ENCODE data around the gene LASP1. TPM values are rescaled to one million over a fixed set of nuclear protein-coding genes. Genes with fewer than 3 reads are reported as not detected.

LASP1 gene
- total and polyA plus RNA-seq, 7 donors: 8.6 to 20.1 (median 14.6) TPM

DNA sequence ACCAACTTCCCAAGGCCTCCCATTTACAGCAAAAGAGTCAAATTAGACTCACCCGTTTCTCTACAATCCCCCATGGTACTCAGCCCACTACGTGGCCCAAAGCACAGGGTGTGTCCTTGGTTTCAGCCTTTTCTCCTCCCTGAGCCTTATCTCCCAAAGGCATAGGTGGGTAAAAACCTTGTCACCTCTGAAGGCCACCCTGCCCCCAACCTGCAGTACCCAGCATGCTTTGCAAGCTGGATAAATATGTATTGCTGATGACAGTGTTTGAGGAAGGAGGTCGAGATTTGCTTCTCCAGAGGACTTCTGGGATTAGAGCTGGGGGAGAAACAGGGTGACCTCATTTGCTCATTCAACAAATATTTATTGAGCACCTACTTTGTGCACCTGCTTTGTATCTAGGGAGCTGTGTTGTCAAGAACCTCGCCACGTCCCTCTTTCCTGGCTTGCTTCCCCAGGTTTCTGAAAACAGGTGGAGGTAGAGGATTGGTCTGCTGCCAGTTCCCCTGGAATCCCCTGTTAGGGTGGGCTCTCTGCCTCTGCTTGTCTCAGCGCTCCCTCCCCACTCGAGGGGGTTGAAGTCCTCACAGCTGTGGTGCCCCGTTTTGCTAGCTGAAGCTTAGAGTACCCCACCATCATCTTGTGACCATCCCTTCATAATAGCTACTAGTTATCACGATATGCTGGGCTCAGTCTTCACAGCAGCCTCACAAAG lies 3.0 kb downstream of the LASP1 start:
- Histone ChIP-seq H3K27ac (peak overlapping the region; percentile 85), H3K4me1 (peaks cover 35% of the 10 kb centered on the region), H3K27me3 (ENCODE audit: insufficient read depth in 3 of 3, low read length in 2 of 3) (no peaks in the 10 kb centered on the region), H3K9me3 (no peaks in the 10 kb centered on the region), H3K36me3 (ENCODE audit: insufficient read depth in 1 of 2, low read depth in 1 of 2) (peaks cover 0 to 2% of the 10 kb centered on the region in 2 donors), H3K4me3 (peak overlapping the region; percentile 93)
- no peak for TF ChIP-seq CTCF (IDR thresholded peaks at IDR 0.05)
- DNase-seq (no peak), ATAC-seq (no peak)
- intact Hi-C loops (cut with DNase I): loop anchor here in 1 of 2 donors (5.0 kb wide), 1 partner anchor 34 kb away; no protein-coding TSS in a partner anchor
- WGBS, 3 donors: 47 to 53% (median 48%) methylated on average over 9 of the region's 9 CpGs

DNA sequence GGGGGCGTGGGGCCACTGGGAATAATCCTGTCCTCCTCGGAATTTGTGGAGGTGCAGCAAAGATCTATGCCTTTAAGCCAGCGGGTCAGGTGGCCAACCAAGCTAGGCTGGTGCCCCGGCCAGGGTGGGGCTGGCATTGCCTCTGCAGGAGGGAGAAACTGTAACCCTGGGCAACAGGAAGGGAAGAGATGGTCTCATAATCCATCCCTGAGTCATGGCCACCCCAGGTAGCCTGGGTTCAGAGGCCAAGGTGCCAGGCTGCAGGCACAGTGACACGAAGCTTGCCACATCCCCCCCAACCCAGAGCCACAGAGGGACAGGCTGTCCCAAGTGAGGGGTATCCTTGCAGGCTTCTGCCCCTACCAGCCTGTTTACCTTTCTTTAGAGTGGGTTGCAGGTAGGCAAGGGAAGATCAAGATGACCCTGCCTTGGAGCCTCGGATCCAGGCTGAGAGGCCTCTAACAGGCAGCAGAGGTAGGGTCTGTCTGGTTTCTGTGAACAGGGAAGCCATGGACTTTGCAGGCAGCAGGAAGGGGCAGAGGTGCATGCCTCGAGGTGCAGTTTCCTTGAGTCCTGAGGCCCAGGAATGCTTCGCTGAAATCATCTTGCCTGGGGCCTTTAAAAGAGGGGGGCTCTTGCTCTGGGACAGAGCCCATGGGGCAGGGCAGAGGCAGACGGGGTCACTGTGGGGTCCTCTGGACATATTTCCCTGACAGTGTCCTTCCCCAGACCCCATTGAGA lies 4.0 kb downstream of the LASP1 start:
- H3K4me3 ChIP-seq: peak overlapping the region; percentile 93
- peaks cover 0 to 12% of the 10 kb centered on the region in 2 donors for H3K36me3 ChIP-seq (ENCODE audit: insufficient read depth in 1 of 2, low read depth in 1 of 2)
- DNase-seq: no peak
- no peak overlapping the region for H3K27ac ChIP-seq
- no peaks in the 10 kb centered on the region for H3K27me3 ChIP-seq (ENCODE audit: insufficient read depth in 3 of 3, low read length in 2 of 3)
- no peak for TF ChIP-seq CTCF (IDR thresholded peaks at IDR 0.05)
- no peaks in the 10 kb centered on the region for H3K9me3 ChIP-seq
- no peak for ATAC-seq
- peaks cover 35% of the 10 kb centered on the region for H3K4me1 ChIP-seq
- intact Hi-C loops (cut with DNase I): loop anchor here in 1 of 2 donors (5.0 kb wide), 1 partner anchor 33 kb away; no protein-coding TSS in a partner anchor
- WGBS, 3 donors: 48 to 56% (median 49%) methylated on average over 9 of the region's 9 CpGs

DNA sequence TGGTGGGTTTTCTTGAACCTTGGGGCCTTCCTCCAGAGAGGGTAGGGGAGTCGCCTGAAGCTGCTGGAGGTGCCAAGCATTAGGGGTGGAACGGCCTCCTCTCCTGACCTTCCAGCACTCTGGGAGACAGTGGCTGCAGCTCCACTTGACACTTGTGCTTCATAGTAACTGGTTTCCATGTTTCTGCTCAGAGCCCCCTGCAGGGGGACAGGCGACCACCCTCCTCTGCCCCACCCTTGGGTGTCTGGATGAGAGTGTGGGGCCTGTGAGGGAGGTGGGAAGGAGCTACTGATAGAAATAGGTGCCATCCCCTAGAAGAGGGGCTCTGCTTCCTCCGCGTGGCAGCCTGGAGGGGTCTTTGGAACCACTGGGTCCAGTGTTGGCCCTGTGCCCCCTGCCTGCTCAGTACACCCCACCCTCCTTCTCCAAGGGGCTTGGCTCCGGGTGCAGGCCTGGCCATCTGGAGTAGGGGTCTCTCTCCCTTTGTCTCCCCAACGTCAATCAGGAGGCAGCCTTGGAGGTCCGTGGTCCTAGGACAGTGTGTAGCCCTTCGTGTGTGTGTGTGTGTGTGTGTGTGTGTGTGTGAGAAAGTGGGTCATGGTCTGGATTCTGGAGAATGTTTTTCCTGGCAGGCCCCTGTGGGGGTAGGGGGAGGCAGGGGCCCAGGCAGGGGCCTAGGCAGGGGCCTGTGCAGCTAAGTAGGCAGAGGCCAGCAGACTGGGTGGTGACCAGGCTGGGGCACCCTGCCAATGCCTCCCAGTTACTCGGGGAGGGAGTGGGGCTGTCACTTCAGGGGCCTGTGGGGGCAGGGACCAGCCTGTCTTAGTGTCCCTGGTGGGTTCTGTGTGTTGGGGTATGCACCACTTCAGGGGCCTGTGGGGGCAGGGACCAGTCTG lies 4.9 kb downstream of the LASP1 start:
- Histone ChIP-seq H3K9me3 (no peaks in the 10 kb centered on the region), H3K27ac (no peak overlapping the region), H3K4me3 (no peak overlapping the region), H3K27me3 (ENCODE audit: insufficient read depth in 3 of 3, low read length in 2 of 3) (no peaks in the 10 kb centered on the region), H3K36me3 (ENCODE audit: insufficient read depth in 1 of 2, low read depth in 1 of 2) (peaks cover 0 to 15% of the 10 kb centered on the region in 2 donors), H3K4me1 (peaks cover 42% of the 10 kb centered on the region)
- intact Hi-C loops (cut with DNase I): loop anchor here in 1 of 2 donors (5.0 kb wide), 1 partner anchor 33 kb away; no protein-coding TSS in a partner anchor
- 40 to 52% (median 43%) methylated on average over 10 of the region's 10 CpGs for WGBS, 3 donors
- ATAC-seq (no peak), DNase-seq (peak in 1 of 2 donors; percentile 36)
- no peak for TF ChIP-seq CTCF (IDR thresholded peaks at IDR 0.05)

DNA sequence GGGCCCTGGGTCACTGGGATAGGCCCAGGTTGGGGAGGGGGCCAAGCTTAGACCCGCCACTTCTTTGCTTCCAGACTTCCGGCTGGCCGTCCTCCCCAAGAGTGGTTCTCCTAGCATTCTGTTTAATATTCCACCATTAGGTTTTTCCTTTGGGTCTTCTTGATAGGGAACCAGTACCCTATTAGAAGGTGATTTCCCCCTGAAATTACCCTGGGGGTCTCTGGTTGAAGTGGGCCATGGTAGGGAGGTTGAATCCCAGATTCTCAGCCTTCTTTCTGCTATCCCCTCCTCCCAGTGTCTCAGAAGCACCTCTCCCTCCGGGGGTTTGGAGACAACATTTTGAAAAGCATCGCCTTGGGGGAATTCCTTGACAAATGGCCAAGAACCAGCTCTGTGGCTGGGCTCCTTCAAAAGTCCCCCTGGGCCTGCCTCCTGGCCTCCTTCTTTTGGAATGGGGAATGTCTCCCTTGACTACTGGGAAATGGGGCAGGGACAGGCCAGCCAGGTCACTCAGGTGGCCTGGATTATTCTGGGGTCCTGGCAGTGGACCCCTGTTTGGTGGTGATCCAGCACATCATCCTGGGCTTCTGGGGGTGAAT lies 5.7 kb downstream of the LASP1 start:
- no peak overlapping the region for H3K4me3 ChIP-seq
- DNase-seq: no peak

More for the DNA sequence above, 5.7 kb downstream of the LASP1 start:
- ATAC-seq: no peak
- Histone ChIP-seq H3K27ac (no peak overlapping the region), H3K36me3 (ENCODE audit: insufficient read depth in 1 of 2, low read depth in 1 of 2) (peaks cover 0 to 15% of the 10 kb centered on the region in 2 donors), H3K9me3 (no peaks in the 10 kb centered on the region), H3K27me3 (ENCODE audit: insufficient read depth in 3 of 3, low read length in 2 of 3) (no peaks in the 10 kb centered on the region), H3K4me1 (peaks cover 50% of the 10 kb centered on the region)
- no peak for TF ChIP-seq CTCF (IDR thresholded peaks at IDR 0.05)
- WGBS, 3 donors: 60 to 65% (median 64%) methylated on average over 5 of the region's 5 CpGs
- intact Hi-C loops (cut with DNase I): no loop called here
